GM18907 (cell line): ENCODE measurements around the gene RPL22.

Experiments
- ATAC-seq: cut with Tn5 transposase; IDR thresholded peaks from one replicate; pipeline ENCODE4 v1.9.1; 2021; ENCODE audit warnings: mild to moderate bottlenecking, moderate library complexity; ENCODE audit not compliant: unreplicated experiment

RPL22 gene

GRCh38 chr1:6175411-6175828 lies 24.0 kb downstream of the RPL22 start:
- ATAC-seq, result no peak

GRCh38 chr1:6174621-6175410 lies 24.6 kb downstream of the RPL22 start:
- ATAC-seq, result no peak

- no peak for ATAC-seq
These were observed 26.8 kb downstream of the RPL22 start for GRCh38 chr1:6172549-6172948.

- ATAC-seq, result no peak
These were observed 27.8 kb downstream of the RPL22 start for GRCh38 chr1:6171548-6172124.

- ATAC-seq, result no peak
These were observed 28.6 kb downstream of the RPL22 start for GRCh38 chr1:6170742-6171201.

- no peak for ATAC-seq
These were observed 29.2 kb downstream of the RPL22 start for GRCh38 chr1:6170116-6170741.

GRCh38 chr1:6168947-6169586 lies 30.3 kb downstream of the RPL22 start:
- ATAC-seq, result no peak

- no peak for ATAC-seq
These were observed 31.7 kb downstream of the RPL22 start for GRCh38 chr1:6167391-6168303.

GRCh38 chr1:6166655-6167390 lies 32.6 kb downstream of the RPL22 start:
- ATAC-seq, result no peak

- no peak for ATAC-seq
These were observed 33.2 kb downstream of the RPL22 start for GRCh38 chr1:6166221-6166620.

GRCh38 chr1:6165441-6165985 lies 33.9 kb downstream of the RPL22 start:
- ATAC-seq, result no peak

- no peak for ATAC-seq
These were observed 34.4 kb downstream of the RPL22 start for GRCh38 chr1:6165027-6165426.

GRCh38 chr1:6163973-6164617 lies 35.3 kb downstream of the RPL22 start:
- no peak for ATAC-seq

- ATAC-seq, result no peak
These were observed 36.0 kb downstream of the RPL22 start for GRCh38 chr1:6163191-6163972.

GRCh38 chr1:6162773-6163172 lies 36.6 kb downstream of the RPL22 start:
- ATAC-seq, result no peak

GRCh38 chr1:6162341-6162740 lies 37.1 kb downstream of the RPL22 start:
- no peak for ATAC-seq

GRCh38 chr1:6158181-6158580 lies 41.2 kb downstream of the RPL22 start:
- ATAC-seq, result no peak

GRCh38 chr1:6157528-6158174 lies 41.7 kb downstream of the RPL22 start:
- no peak for ATAC-seq
